ENCODE data around the gene WWOX.

The WWOX gene

GRCh38 chr16:78237841-78238240 lies 138.4 kb downstream of the WWOX start:
- no peak for TF ChIP-seq CTCF (IDR thresholded peaks at IDR 0.05; ENCODE audit: insufficient read depth, low read depth, low read length, missing control alignments)
- no peak for DNase-seq (ENCODE audit: low read depth)
- H3K4me3 ChIP-seq (ENCODE audit: low read depth, low read length) = no peak overlapping the region

- TF ChIP-seq CTCF (IDR thresholded peaks at IDR 0.05; ENCODE audit: insufficient read depth, low read depth, low read length, missing control alignments) = no peak
- H3K4me3 ChIP-seq (ENCODE audit: low read depth, low read length) = no peak overlapping the region
- no peak for DNase-seq (ENCODE audit: low read depth)
Measured at GRCh38 chr16:78240459-78241222, 141.2 kb downstream of the WWOX start.

- no peak overlapping the region for H3K4me3 ChIP-seq (ENCODE audit: low read depth, low read length)
- TF ChIP-seq CTCF (IDR thresholded peaks at IDR 0.05; ENCODE audit: insufficient read depth, low read depth, low read length, missing control alignments) = no peak
- no peak for DNase-seq (ENCODE audit: low read depth)
Measured at GRCh38 chr16:78242239-78242630, 142.8 kb downstream of the WWOX start.

GRCh38 chr16:78244131-78244895 lies 144.9 kb downstream of the WWOX start:
- H3K4me3 ChIP-seq (ENCODE audit: low read depth, low read length) = no peak overlapping the region
- no peak for DNase-seq (ENCODE audit: low read depth)
- no peak for TF ChIP-seq CTCF (IDR thresholded peaks at IDR 0.05; ENCODE audit: insufficient read depth, low read depth, low read length, missing control alignments)

- no peak for TF ChIP-seq CTCF (IDR thresholded peaks at IDR 0.05; ENCODE audit: insufficient read depth, low read depth, low read length, missing control alignments)
- H3K4me3 ChIP-seq (ENCODE audit: low read depth, low read length) = no peak overlapping the region
- no peak for DNase-seq (ENCODE audit: low read depth)
Measured at GRCh38 chr16:78246559-78246958, 147.1 kb downstream of the WWOX start.

GRCh38 chr16:78249056-78249455 lies 149.6 kb downstream of the WWOX start:
- no peak for TF ChIP-seq CTCF (IDR thresholded peaks at IDR 0.05; ENCODE audit: insufficient read depth, low read depth, low read length, missing control alignments)
- DNase-seq (ENCODE audit: low read depth) = no peak
- H3K4me3 ChIP-seq (ENCODE audit: low read depth, low read length) = no peak overlapping the region
